Kidney (tissue), 14 donors: ENCODE results near the gene GALNT18. TPM values are rescaled to one million over a fixed set of nuclear protein-coding genes. Genes with fewer than 3 reads are reported as not detected.

Source experiments
- DNase-seq, 5 donors: peaks; one replicate each; pipeline ENCODE4 v3.0.0-alpha.2; 2013 to 2020
- FAIRE-seq: peaks from 2 replicates; lab custom pipeline; 2012; peaks lifted over from hg19 to GRCh38; lab: Jason Lieb, UNC
- H3K27ac ChIP-seq, 2 donors: one replicate each; pipeline ENCODE4 v1.7.0; 2013; ENCODE audit warnings: low read depth in 2 of 2, low read length in 2 of 2, inconsistent platforms in 1 of 2
- H3K27me3 ChIP-seq: one replicate; pipeline ENCODE4 v1.7.1; 2013; ENCODE audit warnings: low read length, inconsistent platforms; ENCODE audit not compliant: control insufficient read depth, insufficient read depth
- H3K36me3 ChIP-seq, 3 donors: one replicate each; pipeline versions ENCODE4 v1.7.0 to v1.7.1; 2013; ENCODE audit warnings: low read length in 3 of 3, control low read depth in 1 of 3, inconsistent platforms in 1 of 3; ENCODE audit not compliant: insufficient read depth in 3 of 3, control insufficient read depth in 2 of 3
- H3K4me1 ChIP-seq, 3 donors: one replicate each; pipeline versions ENCODE4 v1.7.0 to v1.7.1; 2013; ENCODE audit warnings: low read length in 3 of 3, inconsistent platforms in 1 of 3, low read depth in 1 of 3; ENCODE audit not compliant: control insufficient read depth in 2 of 3, insufficient read depth in 2 of 3
- H3K4me3 ChIP-seq, 3 donors: one replicate each; pipeline versions ENCODE4 v1.7.0 to v1.8.1; 2013; ENCODE audit warnings: low read length in 3 of 3, control low read depth in 1 of 3, inconsistent platforms in 1 of 3
- H3K9ac ChIP-seq, 3 donors: one replicate each; pipeline versions ENCODE4 v1.7.0 to v1.7.1; 2013; ENCODE audit warnings: low read length in 3 of 3, control low read depth in 1 of 3, inconsistent platforms in 1 of 3
- H3K9me3 ChIP-seq, 3 donors: one replicate each; pipeline versions ENCODE4 v1.7.0 to v1.7.1; 2013; ENCODE audit warnings: low read length in 3 of 3, control low read depth in 1 of 3, inconsistent platforms in 1 of 3; ENCODE audit not compliant: control insufficient read depth in 2 of 3, insufficient read depth in 1 of 3
- intact Hi-C: fragments of 100-400 bp; cut with DNase I; formaldehyde crosslinking; loops from one replicate; pipeline ENCODE4 v1.11.1; 2022
- microRNA-seq: library from miRNA; unstranded; fragments of <30 nt; microRNA quantifications from one replicate; pipeline ENCODE4 v1.2.0, GENCODE V29; 2020
- polyA plus RNA-seq: library from polyadenylated mRNA; stranded (reverse); fragments of 350-450 nt; fragmentation: Illumina TruSeq; extraction: RNeasy Lipid Tissue Mini Kit (QIAGEN cat#74804); gene quantifications from one replicate; pipeline ENCODE4 v1.2.3, GENCODE V29; 2014; ENCODE audit warnings: low read depth, low replicate concordance; ENCODE audit not compliant: insufficient read depth
- total RNA-seq: library from RNA; stranded (reverse); fragmentation: NEBNext Ultra II Directional; extraction: Animal tissue kit (Norgen Biotek cat#: 25700); gene quantifications from one replicate; pipeline ENCODE4 v1.2.1, GENCODE V29; 2021
- TF ChIP-seq, protein P1 (sequence below): IDR thresholded peaks from 3 replicates; pipeline ENCODE4 v1.5.1; 2012; ENCODE audit warnings: mild to moderate bottlenecking, moderate library complexity, borderline replicate concordance; ENCODE audit not compliant: insufficient read depth; ENCODE audit errors: extremely low read depth
- donor health status: control.
- donor health status: control.
- donor health status: control.
- donor health status: control.
- donor health status: control.
- donor health status: DM: yes; HTN: yes; CAD: no.
- donor health status: Normal renal cell carcinoma (clear cell type).

Gene GALNT18
- total and polyA plus RNA-seq, 2 donors from 2014 or later: 27.2 to 42.1 TPM

DNA sequence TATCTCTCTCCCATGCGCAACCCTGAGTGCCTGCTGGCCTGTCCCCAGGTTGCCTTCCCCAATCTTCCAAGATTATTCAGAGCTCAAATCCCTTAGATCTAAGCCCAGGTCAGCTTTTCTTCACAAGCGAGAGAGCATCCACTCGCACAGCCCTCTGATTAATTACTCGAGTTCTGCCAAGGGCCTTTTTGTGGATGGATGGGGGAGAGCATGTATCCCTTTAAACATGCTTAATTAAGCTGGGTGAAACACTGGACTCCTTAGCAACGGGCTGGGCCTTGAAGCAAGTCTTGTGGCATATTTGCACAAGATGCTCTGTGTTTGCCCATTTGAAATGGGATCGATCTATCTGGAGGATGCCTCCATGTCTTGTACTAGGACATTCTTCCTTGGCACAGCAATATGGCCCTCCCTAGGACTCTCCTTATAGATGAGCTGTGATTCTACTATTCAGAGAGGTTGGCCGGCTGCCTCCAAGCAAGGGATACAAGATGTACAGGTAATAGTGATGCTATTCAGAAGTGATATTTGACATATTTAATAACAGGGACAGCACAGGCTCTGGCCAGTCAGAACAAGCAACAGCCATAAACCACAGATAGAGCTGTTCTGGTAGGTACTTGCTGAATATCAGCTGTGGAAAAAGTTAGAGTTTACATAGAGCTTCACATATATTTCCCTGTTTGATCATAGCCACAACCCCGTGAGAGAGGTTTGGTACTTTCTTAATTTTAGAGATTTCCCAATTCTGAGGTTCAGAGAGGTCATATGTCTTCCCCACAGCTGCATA is 394.3 kb downstream of the GALNT18 start:
- intact Hi-C loops: no loop called here
- TF ChIP-seq, protein P1, sequence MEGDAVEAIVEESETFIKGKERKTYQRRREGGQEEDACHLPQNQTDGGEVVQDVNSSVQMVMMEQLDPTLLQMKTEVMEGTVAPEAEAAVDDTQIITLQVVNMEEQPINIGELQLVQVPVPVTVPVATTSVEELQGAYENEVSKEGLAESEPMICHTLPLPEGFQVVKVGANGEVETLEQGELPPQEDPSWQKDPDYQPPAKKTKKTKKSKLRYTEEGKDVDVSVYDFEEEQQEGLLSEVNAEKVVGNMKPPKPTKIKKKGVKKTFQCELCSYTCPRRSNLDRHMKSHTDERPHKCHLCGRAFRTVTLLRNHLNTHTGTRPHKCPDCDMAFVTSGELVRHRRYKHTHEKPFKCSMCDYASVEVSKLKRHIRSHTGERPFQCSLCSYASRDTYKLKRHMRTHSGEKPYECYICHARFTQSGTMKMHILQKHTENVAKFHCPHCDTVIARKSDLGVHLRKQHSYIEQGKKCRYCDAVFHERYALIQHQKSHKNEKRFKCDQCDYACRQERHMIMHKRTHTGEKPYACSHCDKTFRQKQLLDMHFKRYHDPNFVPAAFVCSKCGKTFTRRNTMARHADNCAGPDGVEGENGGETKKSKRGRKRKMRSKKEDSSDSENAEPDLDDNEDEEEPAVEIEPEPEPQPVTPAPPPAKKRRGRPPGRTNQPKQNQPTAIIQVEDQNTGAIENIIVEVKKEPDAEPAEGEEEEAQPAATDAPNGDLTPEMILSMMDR: no peak
- FAIRE-seq (no peak), DNase-seq (no peak)
- H3K9ac ChIP-seq: no peak overlapping the region
- H3K9me3 ChIP-seq: no peaks in the 10 kb centered on the region
- no peaks in the 10 kb centered on the region for H3K4me1 ChIP-seq
- H3K36me3 ChIP-seq: no peaks in the 10 kb centered on the region
- H3K27me3 ChIP-seq: no peaks in the 10 kb centered on the region
- no peak overlapping the region for H3K4me3 ChIP-seq
- no peak overlapping the region for H3K27ac ChIP-seq

Small RNAs within 50 kb of the gene (microRNA-seq; reads per million reads assigned to microRNA genes)
- gene MIR4299: not detected

Other genes with a start within 250 kb of the GALNT18 start
- 43.3 TPM for gene USP47, start 220.0 kb upstream of the GALNT18 start, total RNA-seq
- 16.3 TPM for gene USP47, start 220.0 kb upstream of the GALNT18 start, polyA plus RNA-seq